PFSK-1 (cell line): ENCODE measurements around the gene BRIP1.

ENCODE experiments used
- FOXP2 ChIP-seq: optimal IDR thresholded peaks from 2 replicates; pipeline ENCODE3; 2011; ENCODE audit warnings: borderline replicate concordance, control low read depth, inconsistent platforms; ENCODE audit not compliant: insufficient read depth; ENCODE audit errors: extremely low read length, extremely low read depth
- POLR2AphosphoS5 ChIP-seq: IDR thresholded peaks from 2 replicates; pipeline ENCODE4 v1.6.1; 2012; ENCODE audit warnings: low read depth, mild to moderate bottlenecking, control low read depth, low read length, moderate library complexity
- REST ChIP-seq, 2 experiments: IDR thresholded peaks; 2 replicates each; pipeline versions ENCODE4 v1.6.1 to v1.8.0; 2011 to 2012; ENCODE audit warnings: low read depth in 2 of 2, low read length in 2 of 2, control low read depth in 1 of 2, inconsistent platforms in 1 of 2, mild to moderate bottlenecking in 1 of 2, moderate library complexity in 1 of 2; ENCODE audit not compliant: insufficient read depth in 1 of 2
- SIN3A ChIP-seq: IDR thresholded peaks from 2 replicates; pipeline ENCODE4 v1.6.1; 2012; ENCODE audit warnings: mild to moderate bottlenecking, low read length, moderate library complexity, borderline replicate concordance; ENCODE audit not compliant: insufficient read depth
- TAF1 ChIP-seq: IDR thresholded peaks from 2 replicates; pipeline ENCODE4 v1.6.1; 2012; ENCODE audit warnings: low read length, control low read depth, borderline replicate concordance; ENCODE audit not compliant: insufficient read depth

DNA sequence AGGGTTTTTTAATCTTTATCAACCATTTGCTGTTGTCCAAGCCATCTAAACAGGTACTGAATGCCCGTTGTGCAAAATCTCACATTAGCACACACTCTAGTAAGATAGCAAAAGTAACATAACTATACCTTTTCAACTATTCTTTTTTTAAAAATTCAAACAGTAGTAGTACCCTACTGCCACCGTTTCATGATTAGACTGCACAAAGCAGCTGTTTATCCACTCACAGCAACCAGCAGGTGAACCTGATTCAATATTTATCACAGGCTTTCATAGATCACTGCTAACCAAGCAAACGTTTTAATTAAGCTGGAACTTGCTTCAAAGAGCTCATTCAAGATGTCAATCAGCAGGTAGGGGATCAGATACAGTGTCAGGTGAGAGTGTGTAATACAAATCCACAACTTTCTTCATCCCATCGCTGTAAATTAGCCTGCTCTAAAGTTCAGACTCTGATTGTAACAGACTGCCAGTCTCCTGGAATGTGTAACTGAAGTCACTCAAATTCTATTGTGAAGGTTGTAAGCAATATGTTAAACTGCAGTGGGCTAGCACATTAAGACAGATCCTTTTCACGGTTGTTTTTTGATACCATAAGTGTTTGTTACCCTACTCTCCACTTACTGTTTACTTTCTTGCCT lies 47.3 kb downstream of the BRIP1 start:
- TF ChIP-seq REST (IDR thresholded peaks at IDR 0.05; ENCODE audit: insufficient read depth in 1 of 2, low read depth in 2 of 2, low read length in 2 of 2) (no peak), TAF1 (no peak), SIN3A (no peak), FOXP2 (no peak), POLR2AphosphoS5 (no peak)
